Adipocyte (in vitro differentiated cells): Measurements from ENCODE around the gene PDGFRB.
A peak's percentile ranks its signal among the peaks of the same experiment; 100 is the strongest.

Experiments used
- DNase-seq: peaks from one replicate; pipeline ENCODE4 v3.0.0-alpha.2; 2015; ENCODE audit warnings: low read depth
- H3K27me3 ChIP-seq: replicated peaks from 2 replicates; pipeline ENCODE4 v1.7.0; 2013; ENCODE audit warnings: mild to moderate bottlenecking, low read length, moderate library complexity; ENCODE audit not compliant: control insufficient read depth, insufficient read depth
- H3K36me3 ChIP-seq: 2 replicates; pipeline ENCODE4 v1.7.0; 2013; ENCODE audit warnings: low read length, mild to moderate bottlenecking, moderate library complexity; ENCODE audit not compliant: control insufficient read depth, insufficient read depth, severe bottlenecking
- H3K4me1 ChIP-seq: 2 replicates; pipeline ENCODE4 v1.7.0; 2013; ENCODE audit warnings: mild to moderate bottlenecking, low read length, moderate library complexity; ENCODE audit not compliant: control insufficient read depth, insufficient read depth
- H3K4me3 ChIP-seq: 2 replicates; pipeline ENCODE4 v1.7.0; 2013; ENCODE audit warnings: mild to moderate bottlenecking, low read length, moderate library complexity
- H3K9ac ChIP-seq: 2 replicates; pipeline ENCODE4 v1.7.0; 2013; ENCODE audit warnings: mild to moderate bottlenecking, low read length, moderate library complexity
- H3K9me3 ChIP-seq: 2 replicates; pipeline ENCODE4 v1.7.0; 2013; ENCODE audit warnings: mild to moderate bottlenecking, low read length, moderate library complexity; ENCODE audit not compliant: control insufficient read depth

Gene PDGFRB

GRCh38 chr5:150161242-150162141, 5.8 kb upstream of the PDGFRB start:
- Histone ChIP-seq H3K9me3 (no peaks in the 10 kb centered on the region), H3K4me1 (peaks cover 64% of the 10 kb centered on the region), H3K9ac (peak overlapping the region; percentile 77), H3K27me3 (no peaks in the 10 kb centered on the region), H3K36me3 (no peaks in the 10 kb centered on the region), H3K4me3 (no peak overlapping the region)
- peak; percentile 88 for DNase-seq

GRCh38 chr5:150160448-150161081, 4.9 kb upstream of the PDGFRB start:
- H3K4me1 ChIP-seq: peaks cover 69% of the 10 kb centered on the region
- H3K9me3 ChIP-seq: no peaks in the 10 kb centered on the region
- peak overlapping the region; percentile 77 for H3K9ac ChIP-seq
- H3K36me3 ChIP-seq: no peaks in the 10 kb centered on the region
- no peaks in the 10 kb centered on the region for H3K27me3 ChIP-seq
- H3K4me3 ChIP-seq: no peak overlapping the region
- DNase-seq: no peak

- Histone ChIP-seq H3K9ac (peak overlapping the region; percentile 77), H3K4me1 (peaks cover 68% of the 10 kb centered on the region), H3K9me3 (no peaks in the 10 kb centered on the region), H3K27me3 (no peaks in the 10 kb centered on the region), H3K4me3 (no peak overlapping the region), H3K36me3 (no peaks in the 10 kb centered on the region)
- peak; percentile 67 for DNase-seq
Measured at GRCh38 chr5:150159741-150160179, 4.1 kb upstream of the PDGFRB start.

- peaks cover 63% of the 10 kb centered on the region for H3K4me1 ChIP-seq
- peak overlapping the region; percentile 71 for H3K9ac ChIP-seq
- no peaks in the 10 kb centered on the region for H3K36me3 ChIP-seq
- no peaks in the 10 kb centered on the region for H3K27me3 ChIP-seq
- DNase-seq: no peak
- peak overlapping the region; percentile 35 for H3K4me3 ChIP-seq
- no peaks in the 10 kb centered on the region for H3K9me3 ChIP-seq
Measured at GRCh38 chr5:150159031-150159430, 3.4 kb upstream of the PDGFRB start.

GRCh38 chr5:150158170-150158949, 2.7 kb upstream of the PDGFRB start:
- Histone ChIP-seq H3K4me3 (peak overlapping the region; percentile 35), H3K36me3 (peaks cover 2% of the 10 kb centered on the region), H3K27me3 (no peaks in the 10 kb centered on the region), H3K9me3 (no peaks in the 10 kb centered on the region), H3K9ac (peak overlapping the region; percentile 71), H3K4me1 (peaks cover 62% of the 10 kb centered on the region)
- peak; percentile 79 for DNase-seq

- no peak overlapping the region for H3K4me3 ChIP-seq
- H3K36me3 ChIP-seq: peaks cover 12% of the 10 kb centered on the region
- H3K9me3 ChIP-seq: no peaks in the 10 kb centered on the region
- no peak for DNase-seq
- peak overlapping the region; percentile 71 for H3K9ac ChIP-seq
- H3K4me1 ChIP-seq: peaks cover 70% of the 10 kb centered on the region
- H3K27me3 ChIP-seq: no peaks in the 10 kb centered on the region
Measured at GRCh38 chr5:150157168-150157567, 1.5 kb upstream of the PDGFRB start.

GRCh38 chr5:150156540-150156939, 895 bp upstream of the PDGFRB start:
- no peak overlapping the region for H3K4me3 ChIP-seq
- H3K9me3 ChIP-seq: no peaks in the 10 kb centered on the region
- peak overlapping the region; percentile 98 for H3K9ac ChIP-seq
- H3K4me1 ChIP-seq: peaks cover 72% of the 10 kb centered on the region
- no peaks in the 10 kb centered on the region for H3K27me3 ChIP-seq
- no peak for DNase-seq
- H3K36me3 ChIP-seq: peaks cover 12% of the 10 kb centered on the region

- H3K27me3 ChIP-seq: no peaks in the 10 kb centered on the region
- peak overlapping the region; percentile 98 for H3K9ac ChIP-seq
- peaks cover 12% of the 10 kb centered on the region for H3K36me3 ChIP-seq
- H3K9me3 ChIP-seq: no peaks in the 10 kb centered on the region
- peaks cover 75% of the 10 kb centered on the region for H3K4me1 ChIP-seq
- no peak for DNase-seq
- peak overlapping the region; percentile 93 for H3K4me3 ChIP-seq
Measured at GRCh38 chr5:150156027-150156368, 353 bp upstream of the PDGFRB start.

GRCh38 chr5:150154618-150155128, 972 bp downstream of the PDGFRB start:
- H3K36me3 ChIP-seq: peaks cover 12% of the 10 kb centered on the region
- H3K27me3 ChIP-seq: no peaks in the 10 kb centered on the region
- H3K9ac ChIP-seq: peak overlapping the region; percentile 98
- no peaks in the 10 kb centered on the region for H3K9me3 ChIP-seq
- H3K4me1 ChIP-seq: peaks cover 77% of the 10 kb centered on the region
- H3K4me3 ChIP-seq: peak overlapping the region; percentile 93
- DNase-seq: no peak

- no peaks in the 10 kb centered on the region for H3K27me3 ChIP-seq
- peak overlapping the region; percentile 98 for H3K9ac ChIP-seq
- H3K4me1 ChIP-seq: peaks cover 77% of the 10 kb centered on the region
- H3K4me3 ChIP-seq: peak overlapping the region; percentile 93
- DNase-seq: peak; percentile 76
- H3K9me3 ChIP-seq: no peaks in the 10 kb centered on the region
- peaks cover 12% of the 10 kb centered on the region for H3K36me3 ChIP-seq
Measured at GRCh38 chr5:150153957-150154617, 1.6 kb downstream of the PDGFRB start.
